Measurements from ENCODE around the gene TENM3. TPM values are rescaled to one million over a fixed set of nuclear protein-coding genes. Genes with fewer than 3 reads are reported as not detected.

Gene TENM3
- total and polyA plus RNA-seq, 2 of the 8 experiments (the other 6 are each of a cell fraction or from before 2014, with no cell fraction given): 36.9 to 69.3 TPM

GRCh38 chr4:182578402-182578801, 335.2 kb downstream of the TENM3 start (continued):
- TF ChIP-seq CHD7 (IDR thresholded peaks at IDR 0.05; ENCODE audit: insufficient replicate concordance, low read length) (no peak), SP2 (IDR thresholded peaks at IDR 0.05; ENCODE audit: low read length) (no peak), USF2 (IDR thresholded peaks at IDR 0.05; ENCODE audit: low read length) (no peak), SUZ12 (IDR thresholded peaks at IDR 0.05; ENCODE audit: low read length) (no peak), EP300 (IDR thresholded peaks at IDR 0.05; ENCODE audit: borderline replicate concordance in 1 of 2, low read depth in 2 of 2, low read length in 2 of 2) (no peak), BRCA1 (IDR thresholded peaks at IDR 0.05; ENCODE audit: low read depth, low read length) (no peak), NRF1 (IDR thresholded peaks at IDR 0.05; ENCODE audit: low read depth, low read length) (no peak), RBBP5 (IDR thresholded peaks at IDR 0.05; ENCODE audit: borderline replicate concordance, low read depth, low read length) (no peak)
